ENCODE measurements around the gene CAMK2N1. TPM values are rescaled to one million over a fixed set of nuclear protein-coding genes. Genes with fewer than 3 reads are reported as not detected.

Gene CAMK2N1
- total and polyA plus RNA-seq, 2 of the 8 experiments (the other 6 are each of a cell fraction or from before 2014, with no cell fraction given): 2.3 to 5.6 TPM

GRCh38 chr1:20474333-20474975 is 11.6 kb downstream of the CAMK2N1 start:
- no peak overlapping the region for H2AFZ ChIP-seq (ENCODE audit: low read length)
- no peak overlapping the region for H3K18ac ChIP-seq (ENCODE audit: extremely low read depth, low read length)
- WGBS, 2 experiments (ENCODE audit: extremely low coverage in 1 of 2, insufficient coverage in 1 of 2, insufficient read length in 1 of 2, insufficient replicate concordance in 2 of 2, low coverage in 1 of 2, low lambda C conversion rate in 2 of 2, missing lambda C conversion rate in 1 of 2): 92% methylated on average over 2 of the region's 2 CpGs; no CpG with 5 or more reads in 1 of the 2 experiments
- no peak overlapping the region for H3K14ac ChIP-seq (ENCODE audit: insufficient read length)
- peaks cover 0 to 11% (median 4%) of the 10 kb centered on the region in 4 experiments; a peak in 5 of 7 replicates for H3K27me3 ChIP-seq (replicated peaks in 1 of 4; ENCODE audit: control insufficient read depth in 3 of 4, extremely low read depth in 1 of 4, insufficient read depth in 3 of 4, low read length in 3 of 4)
- H4K8ac ChIP-seq (ENCODE audit: extremely low read depth, insufficient read depth, low read length): no peak overlapping the region
- H2BK15ac ChIP-seq (ENCODE audit: low read length): no peak overlapping the region
- no peak overlapping the region for H3K27ac ChIP-seq (ENCODE audit: low read depth, low read length)
- H3K9ac ChIP-seq (replicated peaks in 1 of 4; ENCODE audit: extremely low read depth in 1 of 4, low read depth in 3 of 4, low read length in 3 of 4): no peak overlapping the region
- ChIA-PET CTCF (ENCODE audit: partially characterized antibody) (interaction anchor here (0.8 to 4.2 kb wide), 6 partner anchors 9 to 259 kb away, joined by 3 to 26 read pairs (median 3); no protein-coding TSS in a partner anchor), POLR2A (ENCODE audit: partially characterized antibody) (interaction anchor here (1.3 kb wide), 1 partner anchor 10 kb away, joined by 8 read pairs; no protein-coding TSS in a partner anchor)
- H3K79me1 ChIP-seq (ENCODE audit: low read depth, low read length): no peaks in the 10 kb centered on the region
- H3K4ac ChIP-seq (replicated peaks; ENCODE audit: insufficient read length, low read depth, low read length): no peak overlapping the region
- no peak overlapping the region for H3K4me2 ChIP-seq (ENCODE audit: insufficient read depth in 1 of 2, low read depth in 2 of 2, low read length in 2 of 2)
- no peak overlapping the region for H3K23ac ChIP-seq (ENCODE audit: insufficient read length)
- peak overlapping the region; percentile 50; the same call in 1 of the 2 replicates for H2BK12ac ChIP-seq (ENCODE audit: low read depth, low read length)
- no peak overlapping the region for H2BK120ac ChIP-seq (replicated peaks; ENCODE audit: low read depth, low read length)
- no peak overlapping the region for H2BK5ac ChIP-seq (ENCODE audit: low read depth, low read length)
- H3K9me3 ChIP-seq (ENCODE audit: insufficient read depth in 2 of 2, low read depth in 1 of 2, low read length in 1 of 2): no peaks in the 10 kb centered on the region
- TF ChIP-seq CHD1 (IDR thresholded peaks at IDR 0.05; ENCODE audit: low read depth, low read length): no peak
- no peak for TF ChIP-seq KDM1A (IDR thresholded peaks at IDR 0.05; ENCODE audit: borderline replicate concordance, low read length)
- no peak for TF ChIP-seq KDM4A (IDR thresholded peaks at IDR 0.05; ENCODE audit: low read depth, low read length, severe bottlenecking)
- TF ChIP-seq HDAC2 (IDR thresholded peaks at IDR 0.05; ENCODE audit: borderline replicate concordance in 1 of 2, low read depth in 2 of 2, low read length in 2 of 2): no peak
- TF ChIP-seq CBX5 (IDR thresholded peaks at IDR 0.05; ENCODE audit: low read depth, low read length): no peak
- H3K4me1 ChIP-seq (replicated peaks in 1 of 4; ENCODE audit: control insufficient read depth in 3 of 4, insufficient read depth in 4 of 4, low read length in 3 of 4): peaks cover 8 to 19% (median 12%) of the 10 kb centered on the region in 4 experiments; a peak in 6 of 7 replicates
- no peak overlapping the region for H3K56ac ChIP-seq (replicated peaks; ENCODE audit: insufficient read length, low read depth, low read length)
- H3K36me3 ChIP-seq (ENCODE audit: control insufficient read depth in 2 of 4, insufficient read depth in 4 of 4, low read length in 3 of 4): no peaks in the 10 kb centered on the region
- no peak overlapping the region for H2BK20ac ChIP-seq (ENCODE audit: low read length)
- H2AK5ac ChIP-seq (ENCODE audit: low read depth, low read length): no peak overlapping the region
- no peak overlapping the region for H4K5ac ChIP-seq (ENCODE audit: insufficient read length, low read depth, low read length)
- DNase-seq (ENCODE audit: low read depth in 1 of 2, low spot score in 2 of 2) (no peak), FAIRE-seq (no peak)
- H3K4me3 ChIP-seq (ENCODE audit: extremely low read depth in 1 of 4, insufficient read depth in 2 of 4, low read depth in 3 of 4, low read length in 4 of 4): no peak overlapping the region
- H4K20me1 ChIP-seq (replicated peaks in 1 of 2; ENCODE audit: control insufficient read depth in 1 of 2, insufficient read depth in 2 of 2, low read length in 2 of 2): no peaks in the 10 kb centered on the region
- H3K79me2 ChIP-seq (ENCODE audit: control insufficient read depth in 1 of 2, insufficient read depth in 2 of 2, low read length in 2 of 2): no peaks in the 10 kb centered on the region
- peaks cover 7% of the 10 kb centered on the region; the same call in 1 of the 2 replicates for H3K23me2 ChIP-seq (ENCODE audit: low read depth, low read length)
- H4K91ac ChIP-seq (replicated peaks; ENCODE audit: insufficient read length, low read length): no peak overlapping the region

Measured in H1 (cell line).